Spinal cord (tissue), 10 donors: Measurements from ENCODE around the gene FCN3. TPM values are rescaled to one million over a fixed set of nuclear protein-coding genes. Genes with fewer than 3 reads are reported as not detected.
"Not testable (repeated sequence)": the region's sequence is repeated elsewhere in the genome, so short reads cannot be mapped to it uniquely, and the experiment has no call there.

Experiments used
- DNase-seq, 6 donors: peaks; one replicate each; pipeline versions ENCODE4 v3.0.0 to v3.0.0-alpha.2; 2013 to 2015; ENCODE audit warnings: low spot score in 6 of 6, low read depth in 4 of 6
- H3K27ac ChIP-seq: one replicate; pipeline ENCODE4 v1.5.1; 2013; ENCODE audit warnings: low read depth, low read length, control low read depth
- H3K27me3 ChIP-seq: one replicate; pipeline ENCODE4 v1.6.1; 2013; ENCODE audit warnings: low read length; ENCODE audit not compliant: control insufficient read depth, insufficient read depth
- H3K36me3 ChIP-seq: one replicate; pipeline ENCODE4 v1.6.1; 2013; ENCODE audit warnings: low read length; ENCODE audit not compliant: control insufficient read depth, insufficient read depth
- H3K4me1 ChIP-seq: one replicate; pipeline ENCODE4 v1.6.1; 2013; ENCODE audit warnings: low read length; ENCODE audit not compliant: control insufficient read depth, insufficient read depth
- H3K4me3 ChIP-seq: one replicate; pipeline ENCODE4 v1.5.1; 2013; ENCODE audit warnings: low read depth, low read length, control low read depth
- H3K9me3 ChIP-seq: one replicate; pipeline ENCODE4 v1.6.1; 2013; ENCODE audit warnings: low read length; ENCODE audit not compliant: control insufficient read depth, insufficient read depth
- WGBS: methylation state at CpG from one replicate; pipeline ENCODE4 v1.1.5; 2013; ENCODE audit warnings: missing lambda C conversion rate; ENCODE audit not compliant: insufficient coverage; 5-methylcytosine and 5-hydroxymethylcytosine counted together
- polyA plus RNA-seq, 2 donors: library from polyadenylated mRNA; unstranded; fragments of 120-200 nt; gene quantifications; one replicate each; pipeline ENCODE4 v1.2.1, GENCODE V29; 2013; ENCODE audit not compliant: insufficient read length in 2 of 2
- total RNA-seq, 2 donors: library from RNA; depleted of rRNA in 1 of 2; stranded (reverse); fragments of 120-200 nt in 1 of 2; fragments of >200 nt in 1 of 2; gene quantifications; one replicate each; pipeline versions ENCODE4 v1.2.3 to v1.2.4, GENCODE V29; 2013 to 2014
- donor health status: healthy.

Gene FCN3
- total and polyA plus RNA-seq, 4 donors: 0.27 to 0.44 TPM; not detected in 2

GRCh38 chr1:27393641-27394281 is 19.1 kb upstream of the FCN3 start:
- Histone ChIP-seq H3K27ac (no peak overlapping the region), H3K27me3 (no peaks in the 10 kb centered on the region), H3K4me3 (no peak overlapping the region), H3K9me3 (no peaks in the 10 kb centered on the region), H3K36me3 (peaks cover 10% of the 10 kb centered on the region), H3K4me1 (peaks cover 46% of the 10 kb centered on the region)
- 92% methylated on average over 17 of the region's 18 CpGs for WGBS
- no peak for DNase-seq

GRCh38 chr1:27392778-27393635 is 18.4 kb upstream of the FCN3 start:
- 14% methylated on average over 28 of the region's 30 CpGs for WGBS

GRCh38 chr1:27392096-27392777 is 17.6 kb upstream of the FCN3 start, which contains the start of gene GPR3:
Gene GPR3 (plus strand): TSS chr1:27392622. CDS start chr1:27393799, 1,177 bp downstream.
- no peaks in the 10 kb centered on the region for H3K27me3 ChIP-seq
- under 1% methylated on average over 69 of the region's 69 CpGs for WGBS

More at GRCh38 chr1:27392778-27393635, 18.4 kb upstream of the FCN3 start:
- Histone ChIP-seq H3K27me3 (no peaks in the 10 kb centered on the region), H3K4me1 (peaks cover 40% of the 10 kb centered on the region), H3K9me3 (no peaks in the 10 kb centered on the region), H3K36me3 (peaks cover 10% of the 10 kb centered on the region), H3K4me3 (peak overlapping the region; percentile 62), H3K27ac (peak overlapping the region; percentile 64)
- DNase-seq: peak in 1 of 6 donors; percentile 45

GRCh38 chr1:27391511-27392095 is 17.0 kb upstream of the FCN3 start:
- 7% methylated on average over 12 of the region's 13 CpGs for WGBS
- H3K27ac ChIP-seq: peak overlapping the region; percentile 64

More at GRCh38 chr1:27392096-27392777, 17.6 kb upstream of the FCN3 start, which contains the start of gene GPR3:
- H3K27ac ChIP-seq: peak within 1 kb of the TSS; percentile 64
- peaks cover 10% of the 10 kb centered on the region for H3K36me3 ChIP-seq
- H3K4me3 ChIP-seq: peak within 1 kb of the TSS; percentile 62
- peaks cover 37% of the 10 kb centered on the region for H3K4me1 ChIP-seq
- DNase-seq: peak in 5 of 6 donors; percentile 79 to 97 (median 88)
- no peaks in the 10 kb centered on the region for H3K9me3 ChIP-seq

GRCh38 chr1:27388337-27389005 is 13.8 kb upstream of the FCN3 start:
- WGBS: 48% methylated on average over 4 of the region's 5 CpGs
- no peak overlapping the region for H3K27ac ChIP-seq
- no peak overlapping the region for H3K4me3 ChIP-seq
- no peaks in the 10 kb centered on the region for H3K9me3 ChIP-seq
- H3K27me3 ChIP-seq: no peaks in the 10 kb centered on the region
- peak in 2 of 6 donors; percentile 64 to 85 for DNase-seq
- H3K4me1 ChIP-seq: peaks cover 22% of the 10 kb centered on the region
- H3K36me3 ChIP-seq: no peaks in the 10 kb centered on the region

More at GRCh38 chr1:27391511-27392095, 17.0 kb upstream of the FCN3 start:
- Histone ChIP-seq H3K4me3 (peak overlapping the region; percentile 62), H3K9me3 (no peaks in the 10 kb centered on the region), H3K27me3 (no peaks in the 10 kb centered on the region), H3K36me3 (peaks cover 10% of the 10 kb centered on the region), H3K4me1 (peaks cover 36% of the 10 kb centered on the region)
- peak in 2 of 6 donors; percentile 83 to 93 for DNase-seq

- not testable (repeated sequence) for H3K4me3 ChIP-seq, H3K36me3 ChIP-seq, H3K27ac ChIP-seq, H3K27me3 ChIP-seq, DNase-seq, H3K9me3 ChIP-seq
- no CpG with 5 or more reads among the region's 3 CpGs for WGBS
- peaks cover 21% of the 10 kb centered on the region for H3K4me1 ChIP-seq
Measured at GRCh38 chr1:27384797-27385196, 10.2 kb upstream of the FCN3 start.

- no peak overlapping the region for H3K27ac ChIP-seq
- no peaks in the 10 kb centered on the region for H3K9me3 ChIP-seq
- H3K27me3 ChIP-seq: peaks cover 3% of the 10 kb centered on the region
- no peak for DNase-seq
- H3K4me1 ChIP-seq: peaks cover 23% of the 10 kb centered on the region
- H3K4me3 ChIP-seq: no peak overlapping the region
- no peaks in the 10 kb centered on the region for H3K36me3 ChIP-seq
- 87% methylated on average over 13 of the region's 13 CpGs for WGBS
Measured at GRCh38 chr1:27383661-27384060, 9.0 kb upstream of the FCN3 start.

- no peak within 1 kb of the TSS for H3K27ac ChIP-seq
- DNase-seq: no peak
- H3K4me1 ChIP-seq: peaks cover 23% of the 10 kb centered on the region
- H3K4me3 ChIP-seq: no peak within 1 kb of the TSS
- 8% methylated on average over 43 of the region's 43 CpGs for WGBS
- H3K9me3 ChIP-seq: no peaks in the 10 kb centered on the region
- no peaks in the 10 kb centered on the region for H3K36me3 ChIP-seq
- H3K27me3 ChIP-seq: peaks cover 3% of the 10 kb centered on the region
Measured at GRCh38 chr1:27383039-27383605, 8.5 kb upstream of the FCN3 start, which contains the start of gene CD164L2. Gene CD164L2 (minus strand): TSS chr1:27383333. CDS start chr1:27383239, 94 bp downstream.
